Measurements from ENCODE around the gene S100PBP. TPM values are rescaled to one million over a fixed set of nuclear protein-coding genes. Genes with fewer than 3 reads are reported as not detected.
"Not testable (repeated sequence)": the region's sequence is repeated elsewhere in the genome, so short reads cannot be mapped to it uniquely, and the experiment has no call there.

The S100PBP gene
- total RNA-seq, 3 donors from 2014 or later: 25.0 to 49.0 (median 29.5) TPM

GRCh38 chr1:32901823-32902534 is 84.5 kb downstream of the S100PBP start:
- no peaks in the 10 kb centered on the region for H3K27me3 ChIP-seq
- no peaks in the 10 kb centered on the region for H3K36me3 ChIP-seq
- intact Hi-C loops (cut with DNase I; ENCODE audit: low total_unique reads): no loop called here
- peaks cover 3 to 4% of the 10 kb centered on the region in 2 donors for H3K4me1 ChIP-seq
- H3K9me3 ChIP-seq: no peaks in the 10 kb centered on the region
- no peak for DNase-seq (ENCODE audit: low spot score in 2 of 2)
- no peak for TF ChIP-seq CTCF (IDR thresholded peaks at IDR 0.05)
- no peak for TF ChIP-seq POLR2A (IDR thresholded peaks at IDR 0.05)
- no peak for TF ChIP-seq POLR2AphosphoS5 (IDR thresholded peaks at IDR 0.05)
- peak overlapping the region; percentile 68 to 72 for H3K27ac ChIP-seq
- H3K4me3 ChIP-seq: peak overlapping the region; percentile 52 to 99 (median 78)

- DNase-seq (ENCODE audit: low spot score in 2 of 2): no peak
Observed at GRCh38 chr1:32902535-32902920, 85.1 kb downstream of the S100PBP start.

GRCh38 chr1:32903991-32904785 is 86.7 kb downstream of the S100PBP start:
- Histone ChIP-seq H3K27me3 (no peaks in the 10 kb centered on the region), H3K36me3 (no peaks in the 10 kb centered on the region), H3K4me1 (peaks cover 3 to 4% of the 10 kb centered on the region in 2 donors), H3K9me3 (no peaks in the 10 kb centered on the region), H3K4me3 (no peak overlapping the region), H3K27ac (no peak overlapping the region)
- intact Hi-C loops (cut with DNase I; ENCODE audit: low total_unique reads): no loop called here
- no peak for DNase-seq (ENCODE audit: low spot score in 2 of 2)
- TF ChIP-seq CTCF (IDR thresholded peaks at IDR 0.05) (no peak), POLR2A (IDR thresholded peaks at IDR 0.05) (no peak), POLR2AphosphoS5 (IDR thresholded peaks at IDR 0.05) (no peak)

More at GRCh38 chr1:32902535-32902920, 85.1 kb downstream of the S100PBP start:
- intact Hi-C loops (cut with DNase I; ENCODE audit: low total_unique reads): no loop called here
- Histone ChIP-seq H3K27ac (no peak overlapping the region), H3K4me1 (peaks cover 3 to 4% of the 10 kb centered on the region in 2 donors), H3K27me3 (no peaks in the 10 kb centered on the region), H3K9me3 (no peaks in the 10 kb centered on the region), H3K36me3 (no peaks in the 10 kb centered on the region), H3K4me3 (no peak overlapping the region)
- TF ChIP-seq POLR2AphosphoS5 (IDR thresholded peaks at IDR 0.05): no peak
- no peak for TF ChIP-seq CTCF (IDR thresholded peaks at IDR 0.05)
- no peak for TF ChIP-seq POLR2A (IDR thresholded peaks at IDR 0.05)

GRCh38 chr1:32904797-32905196 is 87.3 kb downstream of the S100PBP start:
- H3K4me3 ChIP-seq: no peak overlapping the region
- H3K36me3 ChIP-seq: no peaks in the 10 kb centered on the region
- no peak for DNase-seq (ENCODE audit: low spot score in 2 of 2)
- no peak for TF ChIP-seq CTCF (IDR thresholded peaks at IDR 0.05)
- TF ChIP-seq POLR2AphosphoS5 (IDR thresholded peaks at IDR 0.05): no peak
- no peak for TF ChIP-seq POLR2A (IDR thresholded peaks at IDR 0.05)
- no peak overlapping the region for H3K27ac ChIP-seq
- intact Hi-C loops (cut with DNase I; ENCODE audit: low total_unique reads): no loop called here
- no peaks in the 10 kb centered on the region for H3K27me3 ChIP-seq
- no peaks in the 10 kb centered on the region for H3K9me3 ChIP-seq
- H3K4me1 ChIP-seq: peaks cover 3 to 4% of the 10 kb centered on the region in 2 donors

GRCh38 chr1:32905588-32905987 is 88.1 kb downstream of the S100PBP start:
- H3K27ac ChIP-seq; intact Hi-C loops (cut with DNase I; ENCODE audit: low total_unique reads); H3K4me3 ChIP-seq; H3K27me3 ChIP-seq; H3K9me3 ChIP-seq; H3K36me3 ChIP-seq; H3K4me1 ChIP-seq; DNase-seq (ENCODE audit: low spot score in 2 of 2): not testable (repeated sequence)

All from breast epithelium (tissue), 4 donors.